ENCODE results near the gene FAM83B.

GRCh38 chr6:54913211-54913610 is 66.6 kb downstream of the FAM83B start:
- TF ChIP-seq POLR2AphosphoS5 (IDR thresholded peaks at IDR 0.05) (no peak), CTCF (IDR thresholded peaks at IDR 0.05) (no peak)
